K562 (cell line): ENCODE data around the gene CSTPP1. TPM values are rescaled to one million over a fixed set of nuclear protein-coding genes. Genes with fewer than 3 reads are reported as not detected.
A peak's percentile ranks its signal among the peaks of the same experiment; 100 is the strongest.

Experiments used
- C11orf30 ChIP-seq: fragments of 450-650 bp; IDR thresholded peaks from 2 replicates; pipeline ENCODE4 v1.6.1; 2016; ENCODE audit warnings: low read depth, mild to moderate bottlenecking
- E4F1 ChIP-seq: fragments of 250-450 bp; sonication (Bioruptor Pico); IDR thresholded peaks from 2 replicates; pipeline ENCODE4 v1.5.0; 2021; ENCODE audit warnings: mild to moderate bottlenecking, borderline replicate concordance
- ELK1 ChIP-seq: sonication (generic); formaldehyde crosslinking; IDR thresholded peaks from 2 replicates; pipeline ENCODE4 v1.8.1; 2022; ENCODE audit warnings: missing genetic modification reagents
- EP300 ChIP-seq: IDR thresholded peaks from 2 replicates; pipeline ENCODE4 v1.6.1; 2012; ENCODE audit warnings: low read length, improper control_type of control experiment
- FOXO4 ChIP-seq: fragments of 450-650 bp; formaldehyde crosslinking; IDR thresholded peaks from 2 replicates; pipeline ENCODE4 v1.4.0; 2020; ENCODE audit warnings: mild to moderate bottlenecking, moderate library complexity
- HMG20B ChIP-seq: fragments of 250-450 bp; sonication (Bioruptor Pico); IDR thresholded peaks from 2 replicates; pipeline ENCODE4 v1.5.0; 2021; ENCODE audit warnings: mild to moderate bottlenecking
- KDM1A ChIP-seq, 2 experiments: fragments of 450-650 bp; IDR thresholded peaks; 2 replicates each; pipeline ENCODE4 v1.6.1; 2016; ENCODE audit warnings: mild to moderate bottlenecking in 2 of 2
- MAFF ChIP-seq: IDR thresholded peaks from 2 replicates; pipeline ENCODE4 v1.6.1; 2012; ENCODE audit warnings: low read length, improper control_type of control experiment
- MBD2 ChIP-seq: sonication (generic); IDR thresholded peaks from 2 replicates; pipeline ENCODE4 v1.6.1; 2016; ENCODE audit warnings: low read depth, borderline replicate concordance
- MTF1 ChIP-seq: fragments of 250-450 bp; sonication (Bioruptor Pico); IDR thresholded peaks from 2 replicates; pipeline ENCODE4 v1.9.0; 2021; ENCODE audit warnings: moderate library complexity, mild to moderate bottlenecking, inconsistent platforms, borderline replicate concordance
- NFIC ChIP-seq: fragments of 450-650 bp; IDR thresholded peaks from 2 replicates; pipeline ENCODE4 v1.6.1; 2017; ENCODE audit warnings: mild to moderate bottlenecking, inconsistent platforms
- NR1H2 ChIP-seq: sonication (generic); formaldehyde crosslinking; IDR thresholded peaks from 2 replicates; pipeline ENCODE4 v1.4.0; 2020; ENCODE audit warnings: mild to moderate bottlenecking, missing genetic modification reagents
- POLR2B ChIP-seq: fragments of 450-650 bp; IDR thresholded peaks from 2 replicates; pipeline ENCODE4 v1.6.1; 2018; ENCODE audit warnings: low read depth; ENCODE audit not compliant: partially characterized antibody
- RAD21 ChIP-seq, 2 experiments: fragments of 250-450 bp in 1 of 2; fragments of 450-650 bp in 1 of 2; sonication (Bioruptor Pico) in 1 of 2; formaldehyde crosslinking in 1 of 2; IDR thresholded peaks in 1 of 2; conservative IDR thresholded peaks in 1 of 2; 2 replicates each; pipeline versions ENCODE4 v1.4.0 to v1.8.0; 2020 to 2022; ENCODE audit warnings: mild to moderate bottlenecking in 2 of 2, moderate library complexity in 1 of 2
- SMARCA4 ChIP-seq: fragments of 450-650 bp; IDR thresholded peaks from 2 replicates; pipeline ENCODE4 v1.6.1; 2016
- SNIP1 ChIP-seq: fragments of 450-650 bp; IDR thresholded peaks from 2 replicates; pipeline ENCODE4 v1.7.1; 2017; ENCODE audit warnings: low read depth, mild to moderate bottlenecking
- SPI1 ChIP-seq: IDR thresholded peaks from 2 replicates; pipeline ENCODE4 v1.6.1; 2011; ENCODE audit warnings: low read depth, low read length, control low read depth, borderline replicate concordance
- STAT5B ChIP-seq: fragments of 250-450 bp; sonication (Bioruptor Pico); IDR thresholded peaks from 2 replicates; pipeline ENCODE4 v1.8.0; 2021; ENCODE audit warnings: mild to moderate bottlenecking, inconsistent platforms
- WHSC1 ChIP-seq: IDR thresholded peaks from one replicate; pipeline ENCODE4 v1.6.1; 2012; ENCODE audit warnings: low read length, control low read depth, inconsistent platforms
- ZFP36 ChIP-seq: fragments of 150-350 bp; IDR thresholded peaks from 2 replicates; pipeline ENCODE4 v1.6.1; 2018; ENCODE audit warnings: low read length, low read depth; ENCODE audit not compliant: partially characterized antibody
- ZHX1 ChIP-seq: fragments of 150-350 bp; conservative IDR thresholded peaks from 2 replicates; pipeline ENCODE4 v1.6.1; 2014; ENCODE audit warnings: low read length
- ZNF274 ChIP-seq: IDR thresholded peaks from 2 replicates; pipeline ENCODE4 v1.6.1; 2011; ENCODE audit warnings: low read depth, mild to moderate bottlenecking, low read length, moderate library complexity, borderline replicate concordance
- polyA plus RNA-seq, 8 experiments: library from polyadenylated mRNA; depleted of rRNA in 4 of 8; stranded (reverse) in 5 of 8; unstranded in 3 of 8; fragments of >200 nt; fragmentation: Nextera tagmentation in 2 of 8; fragmentation: Illumina TruSeq in 1 of 8; extraction: Ambion mirVana in 2 of 8; extraction: Trizol in 1 of 8; gene quantifications; 2 replicates each; pipeline versions ENCODE4 v1.2.1 to v1.2.3, GENCODE V29; 2011 to 2014; ENCODE audit warnings: inconsistent platforms in 1 of 8, missing spikeins in 1 of 8
- total RNA-seq, 7 experiments: library from RNA; depleted of rRNA in 6 of 7; stranded (reverse); fragments of >200 nt in 6 of 7; fragmentation: Illumina TruSeq in 2 of 7; extraction: Trizol in 2 of 7; gene quantifications; 2 replicates each; pipeline versions ENCODE4 v1.2.1 to v1.2.3, GENCODE V29; 2011 to 2021; ENCODE audit warnings: low replicate concordance in 1 of 7
- TF ChIP-seq, protein P1 (sequence below): fragments of 450-650 bp; IDR thresholded peaks from 2 replicates; pipeline ENCODE4 v1.6.1; 2016

The CSTPP1 gene
- total and polyA plus RNA-seq, 9 of the 15 experiments (the other 6 are each of a cell fraction or from before 2014, with no cell fraction given), result 6.5 to 17.8 (median 9.2) TPM

GRCh38 chr11:46963844-46964243 is 27.3 kb downstream of the CSTPP1 start (continued):
- TF ChIP-seq ZHX1, result no peak
- no peak for TF ChIP-seq ELK1 (CRISPR knock-in tag)
- TF ChIP-seq, protein P1, sequence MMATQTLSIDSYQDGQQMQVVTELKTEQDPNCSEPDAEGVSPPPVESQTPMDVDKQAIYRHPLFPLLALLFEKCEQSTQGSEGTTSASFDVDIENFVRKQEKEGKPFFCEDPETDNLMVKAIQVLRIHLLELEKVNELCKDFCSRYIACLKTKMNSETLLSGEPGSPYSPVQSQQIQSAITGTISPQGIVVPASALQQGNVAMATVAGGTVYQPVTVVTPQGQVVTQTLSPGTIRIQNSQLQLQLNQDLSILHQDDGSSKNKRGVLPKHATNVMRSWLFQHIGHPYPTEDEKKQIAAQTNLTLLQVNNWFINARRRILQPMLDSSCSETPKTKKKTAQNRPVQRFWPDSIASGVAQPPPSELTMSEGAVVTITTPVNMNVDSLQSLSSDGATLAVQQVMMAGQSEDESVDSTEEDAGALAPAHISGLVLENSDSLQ, result no peak
- no peak for TF ChIP-seq NFIC
- TF ChIP-seq SPI1, result no peak
- peak; percentile 99 for TF ChIP-seq MAFF
- peak; percentile 97 for TF ChIP-seq C11orf30
- TF ChIP-seq NR1H2 (CRISPR knock-in tag), result no peak
- no peak for TF ChIP-seq HMG20B (CRISPR knock-in tag)
- no peak for TF ChIP-seq EP300
- TF ChIP-seq E4F1 (CRISPR knock-in tag), result no peak
- TF ChIP-seq KDM1A (IDR thresholded peaks at IDR 0.05), result no peak
- TF ChIP-seq STAT5B, result no peak
- TF ChIP-seq WHSC1, result no peak
- no peak for TF ChIP-seq MTF1
- no peak for TF ChIP-seq SNIP1
- TF ChIP-seq ZNF274, result no peak
- TF ChIP-seq ZFP36, result no peak
- TF ChIP-seq POLR2B, result no peak
- no peak for TF ChIP-seq RAD21 (CRISPR knock-in tag; conservative IDR thresholded peaks at IDR 0.05 in 1 of 2, IDR thresholded peaks at IDR 0.05 in 1 of 2)
- no peak for TF ChIP-seq SMARCA4
- no peak for TF ChIP-seq MBD2
- no peak for TF ChIP-seq FOXO4 (CRISPR knock-in tag)
